H1 (cell line): ENCODE data around the gene SLC17A8. TPM values are rescaled to one million over a fixed set of nuclear protein-coding genes. Genes with fewer than 3 reads are reported as not detected.

Experiments
- CTCF ChIA-PET: fragments of 300-600 bp; sonication (Branson Sonifier 250); formaldehyde crosslinking; loops from one replicate; lab custom pipeline; 2021; ENCODE audit not compliant: partially characterized antibody; lab: Charles Lee
- POLR2A ChIA-PET: fragments of 300-600 bp; sonication (Branson Sonifier 250); formaldehyde crosslinking; loops from one replicate; lab custom pipeline; 2021; ENCODE audit warnings: inconsistent platforms; ENCODE audit not compliant: partially characterized antibody; lab: Charles Lee
- DNase-seq, 2 experiments: peaks; one replicate each; pipeline versions ENCODE4 v3.0.0 to v3.0.0-alpha.2; 2010 to 2022; ENCODE audit warnings: low spot score in 2 of 2, low read depth in 1 of 2, mixed read lengths in 1 of 2
- FAIRE-seq: peaks from 2 replicates; lab custom pipeline; 2011; peaks lifted over from hg19 to GRCh38; lab: Jason Lieb, UNC
- H2AFZ ChIP-seq: 2 replicates; pipeline ENCODE4 v1.8.1; 2012; ENCODE audit warnings: low read length, inconsistent platforms
- H2AK5ac ChIP-seq: 2 replicates; pipeline ENCODE4 v1.6.1; 2013; ENCODE audit warnings: low read depth, low read length
- H2BK120ac ChIP-seq: replicated peaks from 2 replicates; pipeline ENCODE3; 2013; ENCODE audit warnings: low read depth, low read length, inconsistent platforms
- H2BK12ac ChIP-seq: 2 replicates; pipeline ENCODE4 v1.6.1; 2013; ENCODE audit warnings: low read depth, low read length
- H2BK15ac ChIP-seq: 2 replicates; pipeline ENCODE4 v1.6.1; 2013; ENCODE audit warnings: low read length
- H2BK20ac ChIP-seq: 2 replicates; pipeline ENCODE4 v1.6.1; 2013; ENCODE audit warnings: low read length
- H2BK5ac ChIP-seq: 2 replicates; pipeline ENCODE4 v1.6.1; 2013; ENCODE audit warnings: low read depth, low read length
- H3K14ac ChIP-seq: 2 replicates; pipeline ENCODE4 v1.6.1; 2013; ENCODE audit warnings: inconsistent platforms; ENCODE audit not compliant: insufficient read length
- H3K18ac ChIP-seq: 2 replicates; pipeline ENCODE4 v1.6.1; 2013; ENCODE audit warnings: low read length; ENCODE audit errors: extremely low read depth
- H3K23ac ChIP-seq: 2 replicates; pipeline ENCODE4 v1.6.1; 2013; ENCODE audit warnings: inconsistent platforms; ENCODE audit not compliant: insufficient read length
- H3K23me2 ChIP-seq: 2 replicates; pipeline ENCODE4 v1.6.1; 2013; ENCODE audit warnings: low read depth, low read length
- H3K27ac ChIP-seq: 2 replicates; pipeline ENCODE4 v1.6.1; 2011; ENCODE audit warnings: low read depth, low read length, inconsistent platforms
- H3K27me3 ChIP-seq, 4 experiments: replicated peaks in 1 of 4; 1 replicate in 1 of 4; 2 replicates in 3 of 4; pipeline versions ENCODE4 v1.6.1 to v1.8.1; 2011 to 2013; ENCODE audit warnings: low read length in 3 of 4, mild to moderate bottlenecking in 3 of 4, inconsistent platforms in 2 of 4, mixed read lengths in 2 of 4, moderate library complexity in 1 of 4; ENCODE audit not compliant: control insufficient read depth in 3 of 4, insufficient read depth in 3 of 4; ENCODE audit errors: extremely low read depth in 1 of 4
- H3K36me3 ChIP-seq, 4 experiments: 2 replicates each; pipeline versions ENCODE4 v1.6.1 to v1.8.1; 2011 to 2013; ENCODE audit warnings: mild to moderate bottlenecking in 4 of 4, low read length in 3 of 4, moderate library complexity in 2 of 4, control low read depth in 1 of 4, inconsistent platforms in 1 of 4; ENCODE audit not compliant: insufficient read depth in 4 of 4, control insufficient read depth in 2 of 4
- H3K4ac ChIP-seq: replicated peaks from 2 replicates; pipeline ENCODE3; 2013; ENCODE audit warnings: low read length, low read depth, mixed read lengths, inconsistent platforms; ENCODE audit not compliant: insufficient read length
- H3K4me1 ChIP-seq, 4 experiments: replicated peaks in 1 of 4; 1 replicate in 1 of 4; 2 replicates in 3 of 4; pipeline versions ENCODE4 v1.6.1 to v1.8.1; 2011 to 2013; ENCODE audit warnings: low read length in 3 of 4, inconsistent platforms in 2 of 4, mixed read lengths in 1 of 4; ENCODE audit not compliant: insufficient read depth in 4 of 4, control insufficient read depth in 3 of 4
- H3K4me2 ChIP-seq, 2 experiments: 2 replicates each; pipeline versions ENCODE4 v1.6.1 to v1.8.1; 2011 to 2013; ENCODE audit warnings: low read depth in 2 of 2, low read length in 2 of 2, control low read depth in 1 of 2, inconsistent platforms in 1 of 2, mild to moderate bottlenecking in 1 of 2; ENCODE audit not compliant: insufficient read depth in 1 of 2
- H3K4me3 ChIP-seq, 4 experiments: fragments of 200-600, 300-600 bp in 1 of 4; sonication (generic), shearing (Covaris generic), sonication (Bioruptor Twin) in 1 of 4; 2 replicates each; pipeline versions ENCODE4 v1.5.1 to v1.8.1; 2011 to 2016; ENCODE audit warnings: low read length in 4 of 4, low read depth in 3 of 4, control low read depth in 2 of 4, inconsistent platforms in 2 of 4, mild to moderate bottlenecking in 2 of 4, mixed read lengths in 1 of 4, moderate library complexity in 1 of 4; ENCODE audit not compliant: insufficient read depth in 2 of 4; ENCODE audit errors: extremely low read depth in 1 of 4
- H3K56ac ChIP-seq: replicated peaks from 2 replicates; pipeline ENCODE3; 2013; ENCODE audit warnings: low read depth, mild to moderate bottlenecking, mixed read lengths, low read length, inconsistent platforms; ENCODE audit not compliant: insufficient read length
- H3K79me1 ChIP-seq: 2 replicates; pipeline ENCODE4 v1.6.1; 2013; ENCODE audit warnings: low read depth, low read length, control low read depth
- H3K79me2 ChIP-seq, 2 experiments: 2 replicates each; pipeline versions ENCODE4 v1.6.1 to v1.8.1; 2012 to 2013; ENCODE audit warnings: low read length in 2 of 2, mild to moderate bottlenecking in 2 of 2, inconsistent platforms in 1 of 2; ENCODE audit not compliant: insufficient read depth in 2 of 2, control insufficient read depth in 1 of 2
- H3K9ac ChIP-seq, 4 experiments: replicated peaks in 1 of 4; 1 replicate in 1 of 4; 2 replicates in 3 of 4; pipeline versions ENCODE4 v1.6.1 to v1.8.1; 2011 to 2013; ENCODE audit warnings: low read depth in 3 of 4, low read length in 3 of 4, control low read depth in 2 of 4, mild to moderate bottlenecking in 2 of 4, moderate library complexity in 2 of 4, inconsistent platforms in 1 of 4; ENCODE audit errors: extremely low read depth in 1 of 4
- H3K9me3 ChIP-seq, 2 experiments: 2 replicates each; pipeline versions ENCODE4 v1.6.1 to v1.8.1; 2012 to 2013; ENCODE audit warnings: mild to moderate bottlenecking in 2 of 2, moderate library complexity in 2 of 2, control low read depth in 1 of 2, inconsistent platforms in 1 of 2, low read depth in 1 of 2, low read length in 1 of 2, mixed read lengths in 1 of 2; ENCODE audit not compliant: insufficient read depth in 2 of 2
- H4K20me1 ChIP-seq, 2 experiments: replicated peaks in 1 of 2; 2 replicates each; pipeline versions ENCODE3 to v1.8.1; 2011 to 2013; ENCODE audit warnings: inconsistent platforms in 2 of 2, low read length in 2 of 2, mild to moderate bottlenecking in 1 of 2; ENCODE audit not compliant: insufficient read depth in 2 of 2, control insufficient read depth in 1 of 2
- H4K5ac ChIP-seq: 2 replicates; pipeline ENCODE4 v1.6.1; 2013; ENCODE audit warnings: low read length, low read depth, mixed read lengths, inconsistent platforms; ENCODE audit not compliant: insufficient read length
- H4K8ac ChIP-seq: 2 replicates; pipeline ENCODE4 v1.8.0; 2013; ENCODE audit warnings: mild to moderate bottlenecking, moderate library complexity, low read length, inconsistent platforms; ENCODE audit not compliant: insufficient read depth; ENCODE audit errors: extremely low read depth
- H4K91ac ChIP-seq: replicated peaks from 2 replicates; pipeline ENCODE3; 2013; ENCODE audit warnings: low read length, mixed read lengths, inconsistent platforms; ENCODE audit not compliant: insufficient read length
- CHD1 ChIP-seq: IDR thresholded peaks from 2 replicates; pipeline ENCODE4 v1.6.1; 2012; ENCODE audit warnings: low read depth, low read length, improper control_type of control experiment
- EGR1 ChIP-seq: IDR thresholded peaks from 2 replicates; pipeline ENCODE4 v1.6.1; 2011; ENCODE audit warnings: low read depth, low read length, borderline replicate concordance
- MAFK ChIP-seq: IDR thresholded peaks from 2 replicates; pipeline ENCODE4 v1.6.1; 2012; ENCODE audit warnings: low read depth, mild to moderate bottlenecking, improper control_type of control experiment, low read length
- POLR2AphosphoS5 ChIP-seq: IDR thresholded peaks from 2 replicates; pipeline ENCODE4 v1.6.1; 2011; ENCODE audit warnings: low read depth, low read length
- RBBP5 ChIP-seq: IDR thresholded peaks from 2 replicates; pipeline ENCODE4 v1.7.1; 2012; ENCODE audit warnings: low read depth, mild to moderate bottlenecking, inconsistent platforms, low read length, moderate library complexity, borderline replicate concordance
- SIX5 ChIP-seq: IDR thresholded peaks from 2 replicates; pipeline ENCODE4 v1.6.1; 2011; ENCODE audit warnings: mild to moderate bottlenecking, low read depth, low read length
- SRF ChIP-seq: IDR thresholded peaks from 2 replicates; pipeline ENCODE4 v1.6.1; 2011; ENCODE audit warnings: mild to moderate bottlenecking, low read depth, low read length, moderate library complexity
- YY1 ChIP-seq: IDR thresholded peaks from 2 replicates; pipeline ENCODE4 v1.6.1; 2011; ENCODE audit warnings: low read depth, mild to moderate bottlenecking, low read length
- WGBS, 2 experiments: shearing (Covaris generic) in 1 of 2; methylation state at CpG; one replicate each; pipeline versions ENCODE4 v1.1.6 to v1.1.7; 2013 to 2015; ENCODE audit warnings: low lambda C conversion rate in 2 of 2, mixed read lengths in 2 of 2, inconsistent platforms in 1 of 2, low coverage in 1 of 2, missing lambda C conversion rate in 1 of 2; ENCODE audit not compliant: insufficient replicate concordance in 2 of 2, insufficient coverage in 1 of 2, insufficient read length in 1 of 2; ENCODE audit errors: extremely low coverage in 1 of 2, missing lambda C conversion rate in 1 of 2; 5-methylcytosine and 5-hydroxymethylcytosine counted together
- polyA plus RNA-seq, 7 experiments: library from polyadenylated mRNA; depleted of rRNA in 3 of 7; stranded (reverse) in 5 of 7; unstranded in 2 of 7; fragments of >200 nt in 5 of 7; fragments of 200-250 nt in 2 of 7; gene quantifications; 1 replicate in 5 of 7; 2 replicates in 1 of 7; 4 replicates in 1 of 7; pipeline versions ENCODE4 v1.2.1 to v1.2.3, GENCODE V29; 2011 to 2013; ENCODE audit warnings: missing spikeins in 2 of 7, mixed read lengths in 2 of 7
- total RNA-seq: library from RNA; stranded (reverse); fragmentation: NEBNext Ultra II Directional; extraction: Animal tissue kit (Norgen Biotek cat#: 25700); gene quantifications from 2 replicates; pipeline ENCODE4 v1.2.1, GENCODE V29; 2021

SLC17A8 gene
- total and polyA plus RNA-seq, 2 of the 8 experiments (the other 6 are each of a cell fraction or from before 2014, with no cell fraction given), result 0.14 to 0.30 TPM

DNA sequence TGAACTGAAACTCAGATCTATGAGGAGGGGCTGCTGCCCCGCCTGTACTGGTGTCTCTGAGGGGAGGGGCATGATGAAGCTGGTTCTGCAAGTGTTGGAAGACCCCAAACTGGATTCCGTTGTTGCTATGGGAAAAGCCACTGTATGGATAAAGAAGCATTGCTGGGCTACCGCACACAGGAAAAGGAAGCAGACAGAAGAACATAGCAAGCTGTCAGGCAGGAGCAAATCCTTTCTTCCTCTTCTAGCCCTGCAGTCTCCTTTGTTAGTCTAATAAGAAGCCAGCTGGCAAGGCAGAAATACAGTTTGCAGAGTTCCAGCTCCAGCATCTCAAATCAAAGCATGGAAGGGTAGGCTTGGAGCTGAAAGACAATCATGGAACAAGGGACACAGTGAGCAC is 90.5 kb downstream of the SLC17A8 start:
- Histone ChIP-seq H3K9ac (no peak overlapping the region), H3K4ac (no peak overlapping the region), H3K23ac (no peak overlapping the region), H3K4me2 (no peak overlapping the region), H3K14ac (no peak overlapping the region), H3K4me1 (peaks cover 0 to 6% (median 0%) of the 10 kb centered on the region in 4 experiments; a peak in 2 of 7 replicates), H4K20me1 (no peaks in the 10 kb centered on the region), H3K79me2 (no peaks in the 10 kb centered on the region), H2AFZ (no peak overlapping the region), H3K27ac (no peak overlapping the region), H4K91ac (no peak overlapping the region), H3K79me1 (no peaks in the 10 kb centered on the region), H2AK5ac (no peak overlapping the region), H2BK20ac (no peak overlapping the region), H2BK15ac (no peak overlapping the region), H3K18ac (no peak overlapping the region), H2BK5ac (no peak overlapping the region), H3K23me2 (no peaks in the 10 kb centered on the region), H4K8ac (no peak overlapping the region), H4K5ac (no peak overlapping the region), H3K56ac (no peak overlapping the region), H3K9me3 (no peaks in the 10 kb centered on the region), H2BK12ac (no peak overlapping the region), H2BK120ac (no peak overlapping the region), H3K27me3 (no peaks in the 10 kb centered on the region), H3K36me3 (no peaks in the 10 kb centered on the region), H3K4me3 (no peak overlapping the region)
- CTCF ChIA-PET, result interaction anchor here (0.7 to 2.0 kb wide), 7 partner anchors 13 to 177 kb away, joined by 3 to 9 read pairs (median 3); no protein-coding TSS in a partner anchor
- DNase-seq (no peak), FAIRE-seq (no peak)
- 49% methylated on average over 3 of the region's 3 CpGs; no CpG with 5 or more reads in 1 of the 2 experiments for WGBS, 2 experiments
- POLR2A ChIA-PET, result interaction anchor here (0.6 to 0.7 kb wide), 2 partner anchors 21 to 48 kb away, joined by 4 to 6 read pairs; no protein-coding TSS in a partner anchor
- TF ChIP-seq POLR2AphosphoS5 (no peak), EGR1 (no peak), CHD1 (no peak), SRF (no peak), RBBP5 (no peak), YY1 (no peak), SIX5 (no peak), MAFK (no peak)
